ENCODE measurements around the gene C19orf38. TPM values are rescaled to one million over a fixed set of nuclear protein-coding genes. Genes with fewer than 3 reads are reported as not detected.

Gene C19orf38
- total and polyA plus RNA-seq, 8 donors, result 0.31 to 1.00 (median 0.75) TPM; not detected in 1

GRCh38 chr19:10819124-10820060 is 28.8 kb upstream of the C19orf38 start:
- TF ChIP-seq, protein P1, sequence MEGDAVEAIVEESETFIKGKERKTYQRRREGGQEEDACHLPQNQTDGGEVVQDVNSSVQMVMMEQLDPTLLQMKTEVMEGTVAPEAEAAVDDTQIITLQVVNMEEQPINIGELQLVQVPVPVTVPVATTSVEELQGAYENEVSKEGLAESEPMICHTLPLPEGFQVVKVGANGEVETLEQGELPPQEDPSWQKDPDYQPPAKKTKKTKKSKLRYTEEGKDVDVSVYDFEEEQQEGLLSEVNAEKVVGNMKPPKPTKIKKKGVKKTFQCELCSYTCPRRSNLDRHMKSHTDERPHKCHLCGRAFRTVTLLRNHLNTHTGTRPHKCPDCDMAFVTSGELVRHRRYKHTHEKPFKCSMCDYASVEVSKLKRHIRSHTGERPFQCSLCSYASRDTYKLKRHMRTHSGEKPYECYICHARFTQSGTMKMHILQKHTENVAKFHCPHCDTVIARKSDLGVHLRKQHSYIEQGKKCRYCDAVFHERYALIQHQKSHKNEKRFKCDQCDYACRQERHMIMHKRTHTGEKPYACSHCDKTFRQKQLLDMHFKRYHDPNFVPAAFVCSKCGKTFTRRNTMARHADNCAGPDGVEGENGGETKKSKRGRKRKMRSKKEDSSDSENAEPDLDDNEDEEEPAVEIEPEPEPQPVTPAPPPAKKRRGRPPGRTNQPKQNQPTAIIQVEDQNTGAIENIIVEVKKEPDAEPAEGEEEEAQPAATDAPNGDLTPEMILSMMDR (IDR thresholded peaks at IDR 0.05), result no peak
- Histone ChIP-seq H3K27ac (no peak overlapping the region), H3K4me1 (no peaks in the 10 kb centered on the region), H3K36me3 (peaks cover 0 to 52% (median under 1%) of the 10 kb centered on the region in 3 donors), H3K9me3 (no peaks in the 10 kb centered on the region), H3K27me3 (no peaks in the 10 kb centered on the region), H3K4me3 (no peak overlapping the region)
- ATAC-seq, result no peak
- 94 to 95% methylated on average over 27 of the region's 27 CpGs for WGBS, 2 donors
- no peak for FAIRE-seq
- intact Hi-C loops (cut with DNase I), result no loop called here
- peak in 1 of 6 donors; percentile 55 for DNase-seq

DNA sequence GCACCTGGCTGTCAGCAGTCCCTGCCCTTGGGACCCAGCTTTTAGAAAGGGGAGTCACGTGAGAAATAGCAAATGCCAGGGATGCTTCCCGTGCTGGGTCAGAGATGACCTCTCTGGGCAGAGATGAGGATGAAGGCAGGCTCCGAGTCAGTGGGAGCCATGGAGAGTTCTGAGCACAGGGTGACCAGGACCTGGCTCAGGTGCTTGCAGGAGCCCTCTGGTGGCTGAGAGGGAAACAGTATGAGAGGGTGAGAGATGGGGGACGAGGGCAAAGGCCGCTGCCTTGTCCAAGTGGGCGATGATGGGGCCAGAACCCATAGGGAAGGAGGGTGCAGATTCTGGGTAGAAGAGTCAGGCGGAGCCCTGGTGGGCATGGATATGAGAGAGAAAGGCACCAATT is 28.0 kb upstream of the C19orf38 start:
- peak in 2 of 4 donors; percentile 12 to 37 for ATAC-seq

DNA sequence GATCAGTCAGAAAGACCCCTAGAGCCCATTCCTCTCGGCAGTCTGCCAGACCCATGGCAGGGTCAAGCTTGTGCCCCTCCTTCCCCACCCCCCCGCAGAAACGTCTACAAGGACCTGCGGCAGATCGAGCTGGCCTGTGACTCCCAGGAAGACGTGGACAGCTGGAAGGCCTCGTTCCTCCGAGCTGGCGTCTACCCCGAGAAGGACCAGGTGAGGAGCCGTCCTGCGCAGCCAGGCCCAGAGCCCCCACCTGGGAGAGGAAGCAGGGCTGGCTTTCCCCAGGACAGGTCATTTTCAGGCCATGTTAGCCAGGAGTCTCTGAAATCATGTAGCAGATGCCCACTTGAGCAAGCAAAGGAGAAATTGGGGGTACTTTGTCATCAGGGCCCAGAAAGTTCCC is 24.5 kb upstream of the C19orf38 start:
- no peaks in the 10 kb centered on the region for H3K9me3 ChIP-seq
- H3K4me3 ChIP-seq, result no peak overlapping the region
- H3K27me3 ChIP-seq, result no peaks in the 10 kb centered on the region
- intact Hi-C loops (cut with DNase I), result no loop called here
- 93 to 94% methylated on average over 12 of the region's 12 CpGs for WGBS, 2 donors
- no peaks in the 10 kb centered on the region for H3K4me1 ChIP-seq
- ATAC-seq, result no peak
- DNase-seq, result peak in 1 of 6 donors; percentile 58
- no peak for FAIRE-seq
- no peak overlapping the region for H3K27ac ChIP-seq
- TF ChIP-seq, protein P1 (IDR thresholded peaks at IDR 0.05), result no peak
- peaks cover 0 to 67% (median 12%) of the 10 kb centered on the region in 3 donors for H3K36me3 ChIP-seq

More for the DNA sequence above, 28.0 kb upstream of the C19orf38 start:
- no peaks in the 10 kb centered on the region for H3K4me1 ChIP-seq
- TF ChIP-seq, protein P1 (IDR thresholded peaks at IDR 0.05), result no peak
- H3K4me3 ChIP-seq, result no peak overlapping the region
- intact Hi-C loops (cut with DNase I), result no loop called here
- WGBS, 2 donors, result 94% methylated on average over 7 of the region's 7 CpGs
- peaks cover 0 to 52% (median 8%) of the 10 kb centered on the region in 3 donors for H3K36me3 ChIP-seq
- H3K9me3 ChIP-seq, result no peaks in the 10 kb centered on the region
- FAIRE-seq (no peak), DNase-seq (peak in 1 of 6 donors; percentile 36)
- H3K27me3 ChIP-seq, result no peaks in the 10 kb centered on the region
- H3K27ac ChIP-seq, result no peak overlapping the region

GRCh38 chr19:10826231-10826630 is 22.0 kb upstream of the C19orf38 start:
- TF ChIP-seq, protein P1 (IDR thresholded peaks at IDR 0.05), result no peak
- H3K9me3 ChIP-seq, result no peaks in the 10 kb centered on the region
- ATAC-seq (no peak), FAIRE-seq (no peak), DNase-seq (peak in 1 of 6 donors; percentile 21)
- intact Hi-C loops (cut with DNase I), result no loop called here
- H3K4me3 ChIP-seq, result no peak overlapping the region
- no peaks in the 10 kb centered on the region for H3K4me1 ChIP-seq
- 89 to 90% methylated on average over 7 of the region's 7 CpGs for WGBS, 2 donors
- H3K27ac ChIP-seq, result no peak overlapping the region
- no peaks in the 10 kb centered on the region for H3K27me3 ChIP-seq
- H3K36me3 ChIP-seq, result peaks cover 2 to 68% (median 12%) of the 10 kb centered on the region in 3 donors

DNA sequence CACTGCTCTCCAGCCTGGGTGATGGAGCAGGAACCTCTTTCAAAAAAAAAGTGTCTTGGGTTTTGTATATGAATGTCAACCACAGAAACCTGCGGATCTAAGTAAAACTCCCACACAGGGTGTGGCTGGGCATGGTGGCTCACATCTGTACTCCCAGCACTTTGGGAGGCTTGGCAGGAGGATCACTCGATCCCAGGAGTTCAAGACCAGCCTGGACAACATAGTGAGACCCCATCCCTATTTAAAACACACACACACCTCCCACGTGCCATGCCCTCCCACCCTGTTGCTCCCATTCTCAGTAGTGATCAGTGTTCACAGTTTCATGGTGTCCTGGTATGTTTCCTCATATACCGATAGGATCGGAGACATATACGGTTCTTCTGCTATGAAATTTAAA is 21.4 kb upstream of the C19orf38 start:
- WGBS, 2 donors, result 90 to 94% methylated on average over 6 of the region's 6 CpGs
- peaks cover 2 to 66% (median 12%) of the 10 kb centered on the region in 3 donors for H3K36me3 ChIP-seq
- ATAC-seq, result no peak
- TF ChIP-seq, protein P1 (IDR thresholded peaks at IDR 0.05), result no peak
- no peak for FAIRE-seq
- H3K4me1 ChIP-seq, result no peaks in the 10 kb centered on the region
- no peaks in the 10 kb centered on the region for H3K27me3 ChIP-seq
- no peak overlapping the region for H3K4me3 ChIP-seq
- H3K9me3 ChIP-seq, result no peaks in the 10 kb centered on the region
- peak in 1 of 6 donors; percentile 5 for DNase-seq
- no peak overlapping the region for H3K27ac ChIP-seq
- intact Hi-C loops (cut with DNase I), result no loop called here
